ENCODE data around the gene NEU2.
"Not testable (repeated sequence)": the region's sequence is repeated elsewhere in the genome, so short reads cannot be mapped to it uniquely, and the experiment has no call there.

The NEU2 gene

DNA sequence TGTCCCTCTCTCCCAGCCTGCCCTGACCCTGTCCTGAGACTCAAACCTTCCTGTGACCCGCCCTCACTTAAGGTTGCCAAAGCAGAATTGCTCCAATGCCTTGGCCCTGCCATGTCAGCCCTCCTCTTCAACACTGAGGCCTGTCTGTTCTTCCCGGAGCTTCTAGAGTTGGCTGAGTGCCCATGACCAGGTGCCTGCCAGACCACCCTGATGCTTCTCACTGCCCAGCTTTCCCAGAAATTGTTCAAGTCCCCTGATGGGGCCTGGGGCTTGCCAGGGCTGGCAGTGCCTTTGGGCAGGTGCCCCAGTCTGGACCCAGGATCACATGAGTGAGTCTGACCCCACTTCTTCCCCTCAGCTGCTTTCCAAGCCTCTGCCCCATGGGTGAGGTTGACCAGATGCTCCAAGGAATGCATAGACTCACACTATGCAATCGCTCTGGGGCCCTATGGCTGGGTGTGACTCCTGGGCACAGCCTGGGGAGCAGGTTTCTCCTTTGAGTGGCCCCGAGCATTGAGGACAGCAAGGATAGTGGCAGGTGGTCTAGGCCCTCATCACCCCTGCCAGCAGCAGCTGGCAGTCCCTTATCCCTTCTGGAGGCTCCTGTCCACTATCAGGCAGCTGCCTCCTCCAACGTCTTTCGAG, 24.6 kb downstream of the NEU2 start:
- no peak for DNase-seq (ENCODE audit: low read depth, low spot score)

DNA sequence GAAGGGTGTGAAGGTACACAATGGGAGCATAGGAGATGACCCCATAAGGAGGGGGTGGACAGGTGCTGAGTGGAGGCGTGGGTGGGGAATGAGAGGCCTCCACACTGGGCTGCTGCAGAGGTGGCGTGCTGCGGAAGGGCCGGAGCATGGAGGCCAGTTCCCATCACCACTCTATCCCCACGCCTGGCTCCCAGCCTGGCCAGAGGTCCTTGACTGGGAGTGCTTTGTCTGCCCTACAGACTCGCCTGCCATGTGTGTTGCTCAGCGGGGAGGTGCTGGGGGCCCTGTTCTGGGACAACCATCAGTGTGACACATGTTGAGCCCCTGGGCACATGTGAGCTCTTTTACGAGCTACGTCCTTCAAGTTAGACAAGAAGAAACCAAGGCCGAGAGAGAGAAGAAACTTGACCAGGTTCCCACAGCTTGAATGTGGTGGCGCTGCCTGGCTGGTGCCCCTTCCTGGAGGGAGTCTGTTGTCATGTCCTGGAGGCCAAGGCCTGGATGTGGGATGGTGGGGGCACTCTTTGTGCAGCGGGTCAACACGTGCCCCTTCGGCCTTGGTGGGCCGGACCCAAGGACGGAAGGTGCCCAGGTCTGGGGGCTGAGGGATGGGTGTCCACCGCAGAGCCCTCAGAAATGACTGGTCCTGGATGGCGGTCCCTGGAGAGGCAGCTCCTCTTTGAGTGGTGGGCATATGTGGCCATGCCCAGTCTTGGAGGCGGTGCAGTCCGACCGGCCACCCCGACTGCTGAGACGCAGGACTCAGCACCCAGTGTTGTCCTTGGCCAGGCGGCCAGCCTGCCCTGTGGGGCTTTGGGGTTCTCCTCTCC, 26.5 kb downstream of the NEU2 start:
- no peak for DNase-seq (ENCODE audit: low read depth, low spot score)

DNA sequence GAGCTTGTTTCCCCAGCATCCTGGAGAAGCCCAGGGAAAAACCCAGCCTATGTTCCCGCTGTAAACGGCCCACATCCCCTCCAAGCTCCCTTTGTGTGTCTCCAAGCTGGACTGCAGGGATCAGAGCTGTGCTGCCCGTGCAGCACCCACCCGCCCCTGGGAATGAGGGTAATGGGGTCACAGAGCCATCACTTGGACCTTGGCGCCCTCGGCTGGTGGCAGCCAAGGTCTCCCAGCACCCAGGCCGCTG, 27.0 kb downstream of the NEU2 start:
- no peak for DNase-seq (ENCODE audit: low read depth, low spot score)

DNA sequence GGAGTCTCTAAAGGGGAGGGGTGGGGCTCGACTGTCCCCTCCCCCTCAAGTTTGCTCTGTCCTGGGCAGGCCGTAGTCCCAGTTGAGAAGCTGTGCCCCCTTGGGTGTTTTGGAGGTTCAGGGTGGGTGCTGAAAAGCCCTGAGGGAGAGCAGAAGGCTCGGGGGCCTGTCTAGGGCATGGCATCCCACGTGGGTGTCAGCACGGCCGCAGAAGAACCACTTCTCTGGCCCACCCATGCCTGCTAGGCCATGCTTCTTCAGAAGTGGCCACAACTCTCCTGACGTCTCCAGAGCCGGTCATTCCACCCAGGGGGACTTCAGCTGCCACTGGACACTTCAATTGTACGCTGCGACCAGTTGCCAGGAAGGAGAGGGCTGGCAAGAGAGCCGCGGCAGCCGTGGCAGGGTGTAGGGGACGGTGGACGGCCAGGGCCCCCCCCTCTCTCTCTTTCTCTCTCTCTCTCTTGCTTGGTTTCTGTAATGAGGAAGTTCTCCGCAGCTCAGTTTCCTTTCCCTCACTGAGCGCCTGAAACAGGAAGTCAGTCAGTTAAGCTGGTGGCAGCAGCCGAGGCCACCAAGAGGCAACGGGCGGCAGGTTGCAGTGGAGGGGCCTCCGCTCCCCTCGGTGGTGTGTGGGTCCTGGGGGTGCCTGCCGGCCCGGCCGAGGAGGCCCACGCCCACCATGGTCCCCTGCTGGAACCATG, 27.5 kb downstream of the NEU2 start, which contains the start of gene INPP5D:
Gene INPP5D (plus strand): TSS at position 546 of the 704 bp plus-strand sequence. CDS start 137 bp downstream, at position 683.
- DNase-seq (ENCODE audit: low read depth, low spot score) = no peak

DNA sequence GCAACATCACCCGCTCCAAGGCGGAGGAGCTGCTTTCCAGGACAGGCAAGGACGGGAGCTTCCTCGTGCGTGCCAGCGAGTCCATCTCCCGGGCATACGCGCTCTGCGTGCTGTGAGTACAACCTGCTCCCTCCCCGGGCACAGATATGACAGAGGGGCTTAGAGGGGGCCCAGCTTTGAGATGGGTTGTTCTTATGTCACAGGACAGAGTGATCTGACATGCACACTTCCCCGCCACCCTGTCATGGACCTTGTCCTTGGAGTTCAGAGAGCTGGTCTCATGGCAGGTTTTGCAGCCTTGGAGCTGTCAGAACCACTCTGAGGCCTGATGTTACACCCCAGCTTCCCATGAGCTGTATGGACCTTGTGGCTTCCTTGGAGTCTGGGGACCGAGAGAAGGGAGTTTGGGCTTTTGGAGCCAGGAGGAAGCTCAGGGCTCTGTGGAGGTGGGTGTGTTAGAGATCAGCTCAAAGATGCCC, 28.1 kb downstream of the NEU2 start:
- no peak for DNase-seq (ENCODE audit: low read depth, low spot score)

DNA sequence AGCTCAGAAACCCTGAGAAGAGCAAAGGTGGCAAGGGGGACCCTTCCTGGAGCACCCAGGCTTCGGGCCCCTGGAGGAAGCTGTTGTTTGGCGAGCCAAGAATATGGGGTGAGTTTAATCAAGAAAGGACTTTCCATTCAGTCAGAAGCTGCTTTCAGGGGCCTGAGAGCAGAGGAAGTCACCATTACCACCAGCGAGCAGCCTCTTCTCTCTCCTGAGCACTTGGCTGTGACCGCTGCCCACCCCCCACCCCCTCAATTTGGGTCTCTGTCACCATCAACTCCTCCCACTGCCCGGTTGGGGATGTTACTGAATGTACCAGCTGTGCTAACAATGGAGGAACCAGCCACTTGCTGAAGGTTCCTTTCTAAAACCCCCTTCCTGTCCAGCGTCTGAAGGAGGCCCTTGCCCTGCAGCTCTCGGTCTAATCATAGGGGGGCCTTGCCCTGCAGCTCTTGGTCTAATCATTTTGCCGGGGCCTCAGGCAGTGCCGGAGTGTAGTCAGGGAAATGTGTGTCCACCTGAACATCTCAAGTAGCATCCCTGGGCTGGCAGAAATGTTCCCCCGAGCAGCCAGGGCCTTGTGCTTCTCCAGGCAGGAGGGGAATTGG, 28.6 kb downstream of the NEU2 start:
- DNase-seq (ENCODE audit: low read depth, low spot score) = no peak

DNA sequence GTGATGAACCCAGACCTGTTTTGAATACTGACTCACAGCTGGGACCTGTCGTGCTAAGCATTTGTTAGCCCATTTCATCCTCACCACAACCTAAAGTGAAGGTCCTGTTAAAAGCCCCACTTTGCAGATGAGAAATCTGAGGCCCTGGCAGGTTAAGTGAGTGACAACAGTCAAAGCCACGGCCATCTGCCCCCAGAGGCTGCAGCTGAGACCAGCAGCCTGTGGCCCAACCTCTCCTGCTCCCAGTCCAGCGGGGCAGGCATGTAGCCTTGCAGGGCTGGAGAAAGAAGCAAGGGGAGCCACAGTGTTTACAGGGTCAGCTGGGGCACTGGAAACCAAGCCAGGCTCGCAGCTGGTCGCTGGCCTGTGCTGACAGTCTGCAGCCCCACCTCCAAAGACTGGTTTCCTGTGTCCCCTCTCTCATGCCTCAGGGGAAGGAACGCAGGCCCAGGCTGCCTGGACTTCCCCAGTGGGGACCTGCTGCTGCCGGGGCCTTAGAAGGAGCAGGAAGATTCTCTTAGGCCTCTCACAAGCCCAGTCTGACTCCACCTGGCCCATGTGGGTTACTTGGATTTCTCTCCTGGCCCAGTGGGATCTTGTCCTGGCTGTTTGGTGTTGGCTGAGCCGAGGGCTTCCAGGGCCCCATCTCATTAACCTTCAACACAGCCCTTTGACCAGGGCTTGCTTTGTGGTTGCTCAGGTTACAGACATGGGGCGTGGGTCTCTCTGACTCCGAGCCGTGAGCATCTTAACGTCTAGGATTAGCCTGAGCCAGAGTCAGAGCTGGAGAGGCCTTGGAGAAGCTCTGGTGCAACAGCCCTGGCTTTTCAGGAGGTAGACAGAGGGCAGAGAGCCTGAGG, 29.3 kb downstream of the NEU2 start:
- no peak for DNase-seq (ENCODE audit: low read depth, low spot score)

DNA sequence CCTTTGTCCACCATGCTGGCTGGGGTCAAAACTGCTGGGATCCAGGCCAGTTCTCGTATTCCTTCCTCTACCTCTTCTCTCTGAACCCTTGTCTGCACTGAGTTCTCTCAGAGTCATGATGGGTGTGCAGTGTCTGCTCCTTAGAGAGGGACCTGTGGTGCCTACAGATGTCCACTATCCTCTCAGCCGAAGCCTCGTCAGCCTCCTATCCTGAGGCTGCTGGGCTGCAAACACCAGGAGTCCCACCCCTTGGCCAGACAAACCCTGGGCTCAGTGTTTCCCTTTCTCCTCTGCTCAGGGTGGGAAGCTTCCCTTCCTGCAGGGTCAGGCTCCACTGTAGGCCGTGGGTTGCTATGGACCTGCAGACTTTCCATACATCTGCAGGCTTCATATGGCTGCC, 30.0 kb downstream of the NEU2 start:
- DNase-seq (ENCODE audit: low read depth, low spot score) = no peak

DNA sequence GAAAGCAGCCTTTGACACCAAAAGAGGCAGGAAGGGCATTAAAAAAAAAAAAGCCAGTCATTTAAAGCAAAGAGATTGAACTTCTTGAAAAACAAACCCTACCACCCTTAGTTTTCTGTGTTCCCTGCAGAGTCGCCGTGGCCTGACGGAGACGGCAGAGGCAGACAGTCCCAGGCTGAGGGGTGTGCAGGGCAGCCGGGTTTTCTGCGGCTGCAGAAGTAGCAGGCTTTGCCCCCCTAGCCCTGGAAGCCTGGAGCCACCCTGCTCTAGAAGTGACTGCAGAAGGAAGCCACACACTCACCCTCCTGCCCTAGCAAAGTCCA, 30.4 kb downstream of the NEU2 start:
- no peak for DNase-seq (ENCODE audit: low read depth, low spot score)

DNA sequence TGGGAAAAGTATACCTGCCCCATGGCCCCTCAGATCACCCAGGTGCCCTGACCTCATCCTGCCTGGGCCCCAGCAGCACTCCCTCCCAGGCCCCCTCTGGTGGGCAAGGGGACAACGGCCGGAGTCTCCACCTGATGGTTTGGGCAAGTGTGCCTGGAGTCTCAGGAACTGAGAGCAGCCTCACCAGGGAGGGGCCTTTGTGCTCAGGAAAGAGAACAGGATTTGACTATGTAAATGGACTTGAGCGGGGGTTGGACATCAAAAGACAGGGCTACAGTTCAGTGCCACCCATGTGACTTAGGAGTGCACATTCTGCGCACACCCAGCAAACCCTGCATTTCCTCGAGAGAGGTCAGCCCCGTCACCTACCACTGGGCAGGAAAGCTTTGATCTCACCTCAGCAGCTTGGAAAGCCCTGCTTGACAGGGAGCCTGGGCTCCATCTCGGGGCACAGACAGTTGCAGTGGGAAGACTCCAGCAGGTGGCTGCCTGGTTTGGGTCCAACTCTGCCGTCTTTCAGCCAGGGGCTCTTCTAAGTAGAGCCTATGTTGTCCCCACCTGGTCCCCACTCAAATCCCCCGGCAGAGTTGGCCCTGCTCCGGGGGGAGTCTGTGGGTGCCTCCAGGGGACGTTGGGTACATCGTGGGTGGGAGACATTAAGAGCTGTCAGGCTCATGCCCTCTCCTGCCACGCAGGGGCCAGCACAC, 30.9 kb downstream of the NEU2 start:
- DNase-seq (ENCODE audit: low read depth, low spot score) = no peak

DNA sequence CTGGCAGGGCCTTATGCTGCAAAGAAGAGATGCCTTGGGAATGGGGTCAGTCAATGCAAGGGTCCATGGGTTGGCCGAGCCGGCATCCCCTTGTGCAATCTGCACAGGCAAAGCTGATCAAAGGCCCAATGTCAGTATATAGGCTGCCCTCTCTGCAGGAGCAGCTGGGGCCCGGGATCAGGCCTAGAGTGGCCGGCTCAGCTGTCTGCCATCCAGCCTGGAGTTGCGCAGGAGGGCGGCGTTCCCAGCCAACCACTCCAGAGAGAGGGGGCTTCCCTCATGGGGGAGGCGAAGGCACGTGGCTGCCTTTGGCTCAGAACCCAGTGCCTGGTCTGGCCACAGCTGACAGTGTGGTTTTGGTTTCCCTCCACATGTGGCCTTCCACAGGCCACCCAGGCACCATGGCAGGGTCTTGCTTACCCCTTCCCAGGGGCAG, 31.5 kb downstream of the NEU2 start:
- DNase-seq (ENCODE audit: low read depth, low spot score) = no peak

DNA sequence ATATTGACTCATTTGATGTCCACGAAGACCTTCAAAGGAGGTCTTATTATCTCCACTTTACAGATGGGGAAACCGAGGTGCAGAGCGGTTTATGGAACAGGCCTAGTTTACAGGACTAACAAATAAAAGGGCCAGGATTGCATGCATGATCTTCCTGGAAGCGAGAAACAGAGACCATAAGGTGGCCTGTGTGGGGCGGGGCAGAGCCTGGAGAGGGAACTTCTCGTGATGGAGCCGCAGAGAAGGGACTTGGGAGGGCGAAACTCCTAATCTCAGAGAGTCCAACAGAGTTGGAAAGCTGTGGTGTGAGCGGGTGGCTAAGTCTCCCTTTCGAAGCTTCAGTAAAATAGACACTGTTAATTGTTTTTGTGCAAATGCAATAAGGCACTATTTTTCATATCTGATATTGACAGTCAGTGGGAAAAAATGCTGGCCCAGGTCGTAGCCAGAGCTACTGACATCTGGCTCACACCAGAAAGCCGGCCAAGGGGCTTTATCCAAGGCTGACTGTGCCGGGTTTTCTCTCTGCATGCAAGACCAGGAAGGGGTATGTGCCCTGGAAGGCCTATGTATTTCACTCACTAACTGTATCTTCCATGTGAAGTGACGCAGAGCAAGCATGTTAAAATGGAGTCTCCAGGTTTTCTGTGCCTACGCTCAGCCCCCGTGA, 32.2 kb downstream of the NEU2 start:
- DNase-seq (ENCODE audit: low read depth, low spot score) = no peak

DNA sequence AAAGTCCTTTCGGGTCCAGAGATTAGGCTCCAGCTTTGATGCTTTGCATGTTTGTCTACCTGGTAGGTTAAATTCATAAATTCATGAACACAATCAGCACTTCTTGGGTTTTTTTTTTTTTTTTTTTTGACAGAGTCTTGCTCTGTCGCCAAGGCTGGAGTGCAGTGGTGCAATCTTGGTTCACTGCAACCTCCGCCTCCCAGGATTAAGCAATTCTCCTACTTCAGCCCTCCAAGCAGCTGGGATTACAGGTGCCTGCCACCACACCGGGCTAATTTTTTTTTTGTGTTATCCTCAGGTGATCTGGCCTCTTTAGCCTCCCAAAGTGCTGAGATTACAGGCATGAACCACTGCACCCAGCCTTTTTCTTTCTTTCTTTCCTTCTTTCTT, 32.7 kb downstream of the NEU2 start:
- not testable (repeated sequence) for DNase-seq (ENCODE audit: low read depth, low spot score)

DNA sequence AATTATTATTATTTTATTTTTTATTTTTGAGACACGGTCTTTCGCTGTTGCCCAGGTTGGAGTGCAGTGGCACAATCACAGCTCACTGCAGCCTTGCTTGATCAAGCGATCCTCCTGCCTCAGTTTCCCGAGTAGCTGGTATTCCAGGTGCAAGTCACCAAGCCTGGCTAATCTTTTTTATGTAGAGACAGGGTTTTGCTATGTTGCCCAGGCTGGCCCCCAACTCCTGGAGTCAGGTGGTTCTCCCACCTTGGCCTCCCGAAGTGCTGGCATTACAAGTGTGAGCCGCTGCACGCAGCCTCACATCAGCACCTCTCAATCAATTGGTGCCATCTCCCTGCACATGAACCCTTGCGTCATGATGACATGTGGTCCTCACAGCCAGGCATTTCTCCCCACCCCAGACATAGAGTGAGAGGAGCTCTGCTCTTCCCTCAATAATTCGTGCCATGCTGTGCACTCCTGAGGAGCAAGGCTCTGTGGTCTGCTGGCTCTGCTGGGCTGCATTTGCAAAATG, 33.5 kb downstream of the NEU2 start:
- no peak for DNase-seq (ENCODE audit: low read depth, low spot score)

DNA sequence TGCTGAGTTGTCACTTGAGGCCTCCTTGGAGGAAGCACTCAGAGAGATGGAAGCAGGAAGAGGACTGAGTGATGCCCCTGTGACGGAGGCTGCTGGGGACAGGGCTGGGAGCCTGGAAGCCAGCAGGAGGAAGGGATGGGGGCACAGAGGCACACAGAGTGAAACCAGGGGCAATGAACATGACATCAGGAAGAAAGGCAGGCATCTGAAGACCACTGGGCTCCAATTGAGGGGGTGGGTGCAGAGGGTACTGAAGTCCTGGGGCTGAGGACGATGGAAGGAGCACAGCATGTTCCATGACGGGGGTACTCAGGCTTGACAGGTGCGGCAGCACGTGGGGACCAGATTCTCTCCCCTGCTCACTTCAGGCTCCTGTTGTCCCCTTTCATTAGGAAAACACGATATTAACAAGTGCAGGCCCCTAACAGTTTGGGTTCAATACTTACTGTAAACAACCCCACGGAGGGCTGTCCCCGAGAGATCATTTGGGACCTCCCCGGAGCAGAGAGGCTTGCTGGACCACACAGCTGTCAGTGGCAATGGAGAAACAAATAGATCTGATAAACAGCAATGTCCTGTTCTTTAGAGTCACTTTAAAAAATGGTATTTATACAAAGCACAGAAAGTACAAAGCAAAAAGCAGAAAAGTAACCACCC, 36.4 kb downstream of the NEU2 start:
- no peak for DNase-seq (ENCODE audit: low read depth, low spot score)

DNA sequence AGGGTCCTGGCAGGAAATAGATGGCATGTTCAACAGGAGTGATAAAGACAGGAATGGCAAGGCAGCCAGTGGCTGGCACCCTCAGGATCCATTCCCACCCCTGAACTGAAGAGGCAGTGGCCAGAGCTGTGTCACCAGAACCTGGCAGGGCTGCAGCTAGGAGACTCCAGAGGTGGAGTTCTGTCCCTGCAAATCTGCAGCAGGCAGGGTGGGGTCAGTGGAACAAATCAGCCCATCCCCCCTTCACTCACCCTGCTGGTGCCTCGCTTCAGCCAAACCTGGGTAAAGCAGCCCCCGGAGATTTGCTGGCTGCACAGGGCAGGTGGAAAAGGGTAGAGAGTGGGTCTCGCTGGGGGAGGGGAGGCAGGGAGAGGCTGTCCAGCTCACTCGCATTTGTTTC, 40.4 kb downstream of the NEU2 start:
- no peak for DNase-seq (ENCODE audit: low read depth, low spot score)

DNA sequence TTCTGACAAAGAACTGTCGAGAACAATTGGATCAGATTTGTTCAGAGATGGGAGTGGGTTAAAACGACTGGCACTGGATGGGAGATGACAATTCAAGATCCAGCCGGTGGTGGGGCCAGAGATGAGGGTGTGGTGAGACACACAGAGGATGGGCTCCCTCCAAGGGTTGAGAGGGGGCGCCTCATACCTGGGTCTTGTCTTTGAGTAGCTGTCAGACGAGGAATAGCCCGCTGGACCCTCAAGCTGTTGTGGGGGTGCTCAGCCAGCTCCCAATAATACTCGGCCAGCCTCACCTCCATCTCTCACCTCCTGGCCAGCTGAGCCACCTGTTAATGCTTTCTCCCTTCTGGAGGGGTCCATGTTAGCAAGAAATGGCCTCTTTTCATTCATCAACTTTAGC, 41.6 kb downstream of the NEU2 start:
- DNase-seq (ENCODE audit: low read depth, low spot score) = no peak

DNA sequence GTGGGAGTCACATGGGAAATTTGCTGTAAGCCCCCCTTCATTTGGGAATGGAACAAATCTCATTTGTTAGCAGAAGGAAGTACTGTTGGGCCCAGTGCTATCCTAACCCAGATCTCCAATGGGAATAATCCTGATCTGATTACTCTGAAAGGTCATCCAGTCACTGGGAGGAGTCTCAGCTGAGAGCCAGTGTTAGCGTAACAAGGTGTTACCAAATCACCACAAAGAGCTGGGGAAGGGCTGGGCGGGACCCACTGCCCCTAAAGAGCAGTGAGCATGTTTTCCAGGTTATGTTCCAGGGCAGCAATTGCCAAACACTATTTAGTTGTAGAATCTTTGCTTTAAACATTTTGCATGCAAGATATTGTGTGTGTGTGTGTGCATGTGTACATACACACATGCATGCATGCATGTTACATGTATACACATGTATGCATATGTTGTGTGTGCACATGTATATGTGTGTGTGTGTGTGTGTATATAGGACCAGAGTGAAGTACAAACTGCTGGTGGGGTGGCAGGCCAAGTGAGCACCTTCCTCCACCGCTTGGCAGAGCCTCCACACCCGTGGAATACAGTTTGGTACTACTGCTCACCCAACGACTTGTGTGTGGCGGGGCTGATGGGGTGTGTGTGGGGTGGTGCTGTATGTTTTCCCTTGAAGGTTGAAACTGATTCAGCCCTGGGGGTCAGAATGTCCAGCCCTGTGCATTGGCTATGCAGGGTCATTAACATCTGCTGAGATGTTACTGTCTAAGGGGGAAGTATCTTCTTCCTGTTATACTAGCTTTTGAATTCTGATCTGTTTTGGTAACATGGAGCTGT, 42.9 kb downstream of the NEU2 start:
- DNase-seq (ENCODE audit: low read depth, low spot score) = no peak

DNA sequence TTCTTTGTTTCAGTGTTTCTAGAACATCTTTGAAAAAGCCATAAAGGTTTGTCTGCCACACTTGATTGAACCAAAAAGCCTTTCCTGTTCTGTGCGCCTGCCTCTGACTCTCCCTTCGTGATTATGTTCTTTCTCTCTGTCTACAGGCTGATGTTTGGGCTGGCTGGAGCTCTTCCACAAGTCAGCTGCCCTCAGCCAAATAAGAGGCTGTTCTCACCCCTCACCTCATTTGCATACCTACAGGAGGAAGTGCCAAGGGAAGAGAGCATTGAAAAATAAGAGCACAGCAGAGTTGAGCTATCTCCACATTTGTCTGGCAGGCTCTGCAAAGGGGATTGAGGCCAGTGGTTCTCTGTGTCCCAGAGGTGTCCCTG, 43.5 kb downstream of the NEU2 start:
- peak; percentile 22 for DNase-seq (ENCODE audit: low read depth, low spot score)

All from astrocyte of the hippocampus (primary cell).